GM18519 (cell line): ENCODE measurements around the gene DAAM2.

ENCODE experiments used
- ATAC-seq: cut with Tn5 transposase; IDR thresholded peaks from one replicate; pipeline ENCODE4 v1.9.1; 2021; ENCODE audit warnings: mild to moderate bottlenecking, moderate library complexity; ENCODE audit not compliant: unreplicated experiment, low FRiP score

DAAM2 gene

DNA sequence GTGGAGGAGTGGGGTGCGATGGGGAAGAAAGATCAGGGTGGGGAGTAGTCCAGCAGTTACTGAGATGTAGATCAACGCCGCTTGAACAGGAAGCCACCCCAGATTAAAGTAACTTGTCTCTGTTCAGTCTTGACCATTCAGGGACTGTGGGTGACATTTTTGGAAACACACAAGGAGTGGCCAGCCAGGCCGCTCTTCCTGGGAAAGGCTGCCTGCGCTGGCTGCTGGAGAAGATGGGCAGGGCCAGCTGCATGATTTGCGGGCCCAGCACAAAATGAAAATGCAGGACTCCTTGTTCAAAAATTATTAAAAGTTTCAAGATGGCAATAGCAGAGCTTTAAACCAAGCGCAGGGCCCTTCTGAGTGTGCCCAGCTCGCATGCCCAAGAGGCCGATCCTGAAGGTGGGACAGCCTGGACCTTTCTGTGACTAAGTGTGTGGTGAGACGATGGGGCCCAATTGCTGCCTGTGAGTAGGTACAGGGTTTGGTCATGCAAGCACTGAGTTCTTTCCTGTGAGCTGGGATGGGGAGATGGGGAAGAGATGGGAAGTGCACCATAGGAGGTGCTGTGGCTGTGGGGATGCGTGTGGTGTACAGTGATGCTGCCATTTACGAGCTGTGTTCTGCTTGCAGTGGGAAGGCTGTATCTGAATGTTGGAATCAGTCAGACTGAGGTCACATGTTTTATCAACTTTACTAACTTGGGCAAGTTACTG, 51.3 kb downstream of the DAAM2 start:
- no peak for ATAC-seq

DNA sequence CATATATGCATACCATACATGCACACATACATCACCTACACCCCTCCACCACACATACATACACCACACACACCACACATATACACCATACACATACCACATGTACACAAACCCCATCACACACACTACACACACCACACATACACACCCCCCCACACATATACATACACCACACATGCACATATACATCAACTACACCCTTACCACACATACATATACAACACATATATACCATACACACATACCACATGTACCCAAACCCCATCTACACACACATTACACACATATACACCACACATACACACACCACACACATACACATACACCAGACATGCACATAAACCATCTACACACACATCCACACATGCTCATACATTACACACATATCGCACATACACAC, 52.7 kb downstream of the DAAM2 start:
- no peak for ATAC-seq

DNA sequence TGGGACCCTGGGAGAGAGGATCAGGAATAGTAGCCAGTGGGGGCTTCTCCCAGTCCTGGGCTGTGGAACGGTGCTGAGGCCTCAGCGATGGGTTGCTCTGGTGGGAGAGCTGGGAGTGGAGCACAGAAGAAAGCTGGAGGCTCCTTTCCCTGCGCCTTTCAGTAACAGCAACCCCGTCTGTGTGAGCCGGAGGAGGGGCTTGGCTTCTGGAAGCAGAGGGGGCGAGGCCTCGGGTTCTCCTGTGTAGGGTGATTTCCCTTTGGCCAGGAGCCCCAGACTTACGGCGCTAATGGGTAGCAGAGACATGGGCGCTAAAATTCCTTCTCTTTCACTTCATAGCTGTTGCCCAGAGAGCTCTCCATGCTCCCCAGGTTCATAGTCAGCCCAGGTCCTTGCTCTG, 55.0 kb downstream of the DAAM2 start:
- no peak for ATAC-seq

DNA sequence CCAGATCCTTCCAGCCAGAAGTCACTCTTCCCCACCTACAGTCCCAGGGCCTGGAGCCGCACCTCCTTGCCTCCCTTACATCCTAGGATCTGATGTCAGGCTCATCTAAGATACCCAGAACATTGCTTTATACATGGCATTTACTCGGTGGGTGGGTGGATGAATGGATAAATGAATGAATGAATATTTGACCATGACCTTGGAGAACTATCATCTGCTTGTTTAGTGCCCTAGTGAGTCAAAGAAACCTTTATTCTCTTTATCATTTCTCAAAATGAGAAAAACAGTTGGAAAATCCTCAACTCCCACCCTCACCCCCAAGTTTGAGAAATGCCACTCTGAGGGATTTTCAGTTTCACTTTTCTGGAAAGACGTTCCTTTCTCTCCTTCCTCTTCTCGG, 56.0 kb downstream of the DAAM2 start:
- no peak for ATAC-seq

DNA sequence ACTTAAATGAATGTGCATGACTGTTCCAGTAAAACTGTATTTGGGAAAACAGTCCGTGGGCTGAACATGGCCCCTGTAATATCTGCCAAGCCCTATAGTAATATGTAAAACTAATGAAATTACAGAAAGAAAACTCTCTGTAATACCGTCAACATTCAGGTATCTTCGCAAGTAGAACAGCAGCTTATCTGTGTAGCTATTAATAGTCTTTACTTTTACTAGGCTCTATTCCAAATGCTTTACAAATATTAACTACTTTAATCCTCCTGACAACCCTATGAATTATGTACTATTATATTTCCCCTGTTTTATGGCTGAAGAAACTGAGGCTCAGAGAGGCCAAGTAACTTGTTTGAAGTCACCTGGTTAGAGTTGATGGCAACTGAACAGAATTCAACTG, 57.1 kb downstream of the DAAM2 start:
- no peak for ATAC-seq

DNA sequence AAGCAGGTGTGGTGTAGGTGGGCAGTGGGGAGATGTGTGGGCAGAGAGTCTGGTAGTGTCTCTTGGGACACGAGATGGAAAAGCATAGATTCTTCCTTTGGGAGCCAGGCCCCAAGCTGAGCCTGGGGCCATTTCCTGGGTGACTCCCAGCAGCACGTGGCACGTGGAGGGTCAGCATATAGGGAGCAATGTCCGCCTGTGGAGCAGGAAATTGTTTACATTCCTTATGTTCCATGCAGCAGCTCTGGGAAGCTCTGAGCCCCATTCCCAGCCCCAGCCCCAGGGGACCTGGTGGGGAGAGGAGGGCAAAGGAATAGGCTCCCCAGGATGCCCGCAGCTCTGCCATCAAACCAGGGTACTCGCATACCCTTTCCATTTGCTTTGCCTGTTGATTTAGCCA, 57.6 kb downstream of the DAAM2 start:
- no peak for ATAC-seq

DNA sequence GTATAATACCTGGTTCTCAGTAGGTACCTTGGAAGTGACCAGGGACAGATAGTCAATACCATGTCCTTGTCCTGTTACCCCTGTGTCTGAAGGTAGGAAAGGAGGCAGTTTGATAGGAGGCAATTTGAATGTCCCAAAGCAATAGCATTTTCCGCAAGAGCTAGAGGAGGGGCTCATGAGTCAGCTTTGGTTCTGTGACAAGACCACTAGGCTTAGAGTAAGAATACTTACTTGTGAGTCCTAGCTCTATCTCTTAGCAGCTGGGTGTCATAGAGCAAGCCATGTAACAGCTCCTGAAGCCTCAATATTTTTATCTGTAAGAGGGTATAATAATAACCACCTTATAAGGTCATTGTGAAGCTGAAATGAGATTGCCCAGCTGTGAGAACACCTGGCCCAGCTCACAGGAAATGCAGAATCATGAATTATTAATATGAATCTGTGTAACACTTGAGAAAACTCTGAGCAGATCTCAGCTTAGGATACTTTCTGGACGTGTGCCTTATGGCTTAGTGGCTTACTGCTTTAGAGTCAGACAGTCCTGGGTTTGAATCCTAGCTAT, 58.6 kb downstream of the DAAM2 start:
- ATAC-seq: no peak

DNA sequence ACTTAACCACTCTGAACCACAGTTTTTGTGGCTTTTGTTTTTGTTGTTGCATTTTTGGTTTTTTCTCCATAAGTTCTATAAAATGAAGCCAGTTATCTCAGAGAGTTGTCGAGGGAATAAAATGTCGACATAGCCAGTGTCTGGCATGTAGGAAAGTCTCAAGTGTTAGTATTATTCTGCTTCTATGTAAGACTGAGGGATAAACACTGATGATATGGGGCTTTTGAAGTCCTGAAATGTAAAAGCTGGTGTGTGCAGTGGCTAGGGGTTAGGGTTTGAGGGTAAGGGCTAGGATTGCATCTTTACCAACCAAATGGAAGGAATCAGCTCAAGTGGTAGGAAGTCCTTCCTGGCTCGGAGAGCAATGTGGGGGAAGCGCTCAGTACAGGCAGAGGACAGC, 59.2 kb downstream of the DAAM2 start:
- no peak for ATAC-seq

DNA sequence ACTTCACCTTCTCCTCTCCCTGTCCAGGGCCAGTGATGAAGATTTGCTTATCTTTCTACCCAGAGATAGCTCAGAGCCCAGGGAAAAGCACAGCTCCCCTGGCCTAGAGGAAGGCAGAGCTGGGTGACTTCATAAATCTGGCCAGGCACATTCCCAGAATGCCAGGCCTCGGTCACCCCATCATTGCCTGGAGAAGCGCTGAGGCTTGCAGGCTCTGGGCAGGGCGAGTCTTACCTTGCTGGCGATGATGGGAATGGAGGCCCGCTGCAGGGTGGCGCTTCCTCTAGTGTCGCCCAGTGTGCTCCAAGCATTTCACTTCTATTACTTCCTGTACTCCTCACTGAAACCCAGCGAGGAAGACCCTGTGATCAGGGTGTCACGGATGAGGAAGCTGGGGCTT, 60.1 kb downstream of the DAAM2 start:
- ATAC-seq: no peak

DNA sequence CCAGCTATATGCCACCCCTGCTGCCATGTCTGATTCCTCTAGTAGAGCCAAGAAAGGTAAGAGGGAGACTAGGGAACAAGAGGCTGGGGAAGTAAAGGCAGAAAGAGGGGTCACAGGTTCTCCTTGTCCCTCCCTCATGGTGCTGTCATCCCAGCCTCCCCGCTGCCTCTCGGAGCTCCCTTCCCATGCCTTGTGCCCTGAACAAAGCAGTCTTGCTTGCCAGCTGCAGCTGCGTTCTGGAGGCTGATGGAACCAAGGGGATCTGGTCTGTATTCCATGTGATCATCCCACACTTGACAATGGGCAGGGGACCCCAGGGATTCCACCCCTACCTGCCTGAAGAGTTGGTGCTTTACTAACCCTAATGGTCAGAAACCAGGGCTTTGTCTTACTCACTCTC, 61.4 kb downstream of the DAAM2 start:
- no peak for ATAC-seq

DNA sequence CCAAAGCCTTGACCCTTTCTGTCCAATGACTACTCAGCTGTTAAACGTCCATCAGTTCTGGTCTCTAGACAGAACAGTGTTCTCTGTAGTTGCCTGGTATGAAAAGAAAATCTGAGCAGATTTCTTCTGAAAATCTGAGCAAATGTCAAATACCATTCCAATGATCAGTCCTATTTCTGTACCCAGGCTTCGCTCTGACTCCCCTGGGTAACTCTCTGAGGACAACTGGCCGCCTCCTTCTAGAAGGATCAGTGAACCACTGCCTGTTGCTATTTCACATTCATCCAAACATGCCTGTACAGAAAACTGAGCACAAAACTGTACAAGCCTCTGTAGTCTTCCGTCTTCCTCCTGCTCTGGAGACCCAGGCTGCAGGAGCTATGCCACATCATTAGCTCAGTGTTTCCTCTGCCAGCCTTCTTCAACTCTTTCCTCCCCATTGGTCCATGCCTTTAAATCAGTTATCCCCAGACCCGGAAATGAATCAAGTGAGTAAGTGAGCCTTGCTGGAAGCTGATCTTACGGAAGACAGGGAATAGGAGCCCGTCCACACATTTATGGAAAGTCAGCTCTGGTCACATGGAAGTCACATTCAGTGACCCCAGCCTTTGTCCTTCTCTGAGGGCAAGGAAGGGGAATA, 63.3 kb downstream of the DAAM2 start:
- ATAC-seq: no peak

DNA sequence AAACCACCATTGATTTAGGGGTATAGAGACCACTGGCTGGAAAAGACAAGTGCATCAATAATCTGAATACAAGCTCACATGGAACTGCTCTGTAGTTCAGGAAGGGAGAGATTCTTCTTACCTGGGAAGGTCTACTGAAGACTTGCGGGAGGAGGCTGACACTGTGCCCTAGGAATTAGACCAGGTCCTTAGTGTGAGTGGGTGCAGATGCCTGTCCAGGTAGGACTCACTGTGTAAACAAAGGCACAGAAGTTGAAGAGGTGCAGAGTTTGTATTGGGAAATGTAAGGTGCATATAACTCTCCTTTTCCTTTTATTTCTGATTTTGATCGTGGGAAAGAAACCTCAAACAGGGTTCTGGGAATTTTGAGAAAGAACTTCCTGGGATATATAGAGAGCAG, 66.8 kb downstream of the DAAM2 start:
- no peak for ATAC-seq

DNA sequence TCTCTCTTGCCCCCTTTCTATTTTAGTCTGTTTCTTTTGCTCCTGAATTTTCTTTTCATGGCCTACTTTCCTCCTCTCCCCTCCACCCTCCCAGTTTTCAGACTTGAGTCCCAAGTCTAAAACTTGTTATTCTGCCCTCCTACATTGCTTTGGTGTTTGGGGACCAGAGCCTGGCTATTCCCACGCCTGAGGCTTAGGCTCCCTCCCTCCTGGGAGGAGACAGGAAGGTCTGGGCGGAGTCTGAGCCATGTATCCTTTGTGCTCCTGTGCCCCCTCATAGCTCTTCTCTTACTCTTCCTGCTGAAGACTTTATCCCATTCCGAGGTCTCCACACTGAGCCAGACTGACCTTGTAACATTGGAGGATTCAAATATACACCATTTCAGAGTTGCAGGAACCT, 69.5 kb downstream of the DAAM2 start:
- ATAC-seq: no peak

DNA sequence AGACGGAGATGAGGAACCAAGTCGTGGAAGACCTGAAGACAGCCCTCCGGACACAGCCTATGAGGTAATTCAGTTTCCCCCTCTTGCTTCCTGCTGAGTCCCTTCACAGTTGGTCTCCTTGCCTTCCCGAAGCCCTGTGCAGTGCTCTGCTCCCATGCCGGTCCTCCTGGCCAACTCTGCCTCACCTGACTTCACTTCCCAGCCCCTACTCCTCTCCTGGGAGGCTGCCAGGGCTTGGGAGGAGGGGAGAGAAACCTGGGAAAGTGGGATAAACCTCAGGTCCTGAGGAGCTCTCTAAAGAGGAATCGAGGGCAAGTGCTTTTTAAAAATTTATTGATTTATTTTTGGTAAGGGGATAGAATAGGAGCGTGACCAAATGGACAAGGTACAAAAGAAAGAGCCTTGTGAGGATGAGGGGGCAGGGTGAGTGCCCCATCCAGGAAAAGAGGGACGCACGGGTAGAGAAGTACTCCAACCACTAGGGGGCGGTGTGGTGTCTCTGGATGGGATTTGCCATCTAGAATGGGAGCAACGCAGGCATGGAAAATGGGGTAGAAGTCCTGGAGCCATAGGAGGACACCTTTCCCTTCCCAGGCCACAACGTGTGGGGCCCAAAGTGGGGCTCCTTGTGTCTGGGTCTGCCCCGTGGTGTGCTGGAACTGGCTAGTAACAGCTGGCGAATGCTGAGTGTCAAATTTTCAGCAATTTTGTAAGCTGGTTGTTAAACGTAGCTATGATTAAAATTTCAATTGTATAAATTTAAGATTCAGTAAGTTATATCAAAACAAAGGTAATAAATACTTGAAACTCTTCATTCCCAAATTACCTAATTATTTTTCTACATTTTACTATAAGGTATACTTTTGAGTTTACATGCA, 73.1 kb downstream of the DAAM2 start:
- ATAC-seq: no peak

DNA sequence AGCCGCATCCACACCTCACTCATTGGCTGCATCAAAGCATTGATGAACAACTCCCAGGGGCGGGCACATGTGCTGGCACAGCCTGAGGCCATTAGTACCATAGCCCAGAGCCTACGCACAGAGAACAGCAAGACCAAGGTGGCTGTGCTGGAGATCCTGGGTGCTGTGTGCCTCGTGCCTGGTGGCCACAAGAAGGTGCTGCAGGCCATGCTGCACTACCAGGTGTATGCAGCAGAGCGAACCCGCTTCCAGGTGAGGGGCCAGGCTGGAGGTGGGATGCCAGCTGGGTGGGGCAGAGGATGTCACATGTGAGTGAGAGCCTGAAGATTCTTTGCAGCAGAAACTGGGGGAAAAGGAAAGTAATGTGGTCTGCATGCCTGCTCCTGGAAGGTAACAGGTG, 75.4 kb downstream of the DAAM2 start:
- no peak for ATAC-seq

DNA sequence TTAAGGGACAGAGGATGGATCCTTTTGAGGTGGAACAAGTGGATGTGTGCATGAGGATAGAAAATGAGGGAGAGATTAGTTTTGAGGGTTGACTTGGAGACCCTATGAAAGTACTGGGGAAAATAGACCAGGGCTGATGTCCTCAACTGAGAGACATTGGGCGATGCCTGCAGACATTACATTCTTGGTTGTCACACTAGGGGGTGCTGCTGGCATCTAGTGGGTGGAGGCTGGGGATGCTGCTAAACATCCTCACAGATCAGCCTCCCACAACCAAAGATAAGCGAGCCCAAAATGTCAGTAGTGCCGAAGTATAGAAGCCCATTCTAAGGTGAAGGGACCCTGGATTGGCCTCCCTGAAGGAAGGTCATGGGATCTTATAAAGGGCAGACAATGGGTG, 78.8 kb downstream of the DAAM2 start:
- ATAC-seq: no peak

DNA sequence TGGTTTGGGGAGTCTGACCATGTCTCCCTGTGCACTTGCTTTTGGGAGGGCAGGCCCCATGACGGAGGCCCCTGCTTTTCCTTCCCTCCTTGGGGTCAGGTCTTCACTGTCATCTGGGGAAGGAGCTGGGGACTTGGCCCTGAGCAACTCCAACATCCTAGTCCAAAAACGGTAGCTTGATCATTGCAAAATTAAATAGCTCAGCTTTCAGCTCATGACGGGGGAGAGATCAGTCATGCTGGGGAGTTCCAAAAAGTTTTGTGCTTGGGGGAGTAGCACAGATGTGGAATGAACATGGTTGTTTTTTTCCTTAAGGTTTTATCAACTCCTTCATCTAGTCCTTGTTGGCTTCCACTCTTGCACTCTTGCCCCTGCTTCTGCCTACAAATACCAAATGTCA, 81.3 kb downstream of the DAAM2 start:
- no peak for ATAC-seq

DNA sequence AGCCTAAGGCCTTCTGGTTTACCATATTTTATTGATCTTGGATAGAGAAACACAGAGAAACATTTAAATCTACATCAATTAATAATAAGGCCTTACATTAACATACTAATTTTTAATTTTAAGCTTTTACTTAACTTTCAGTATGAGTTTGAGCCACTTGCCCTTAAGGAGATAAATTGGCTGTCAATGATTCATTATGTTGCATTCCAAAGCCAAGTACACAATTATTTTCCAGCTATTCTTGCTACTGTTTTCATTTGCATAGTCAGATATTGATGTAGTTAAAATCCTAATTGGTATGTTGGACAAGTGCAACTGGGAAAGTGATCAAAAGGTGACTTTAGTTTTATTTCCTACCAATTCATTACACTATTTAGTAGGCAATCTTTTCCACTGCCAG, 83.9 kb downstream of the DAAM2 start:
- ATAC-seq: no peak

DNA sequence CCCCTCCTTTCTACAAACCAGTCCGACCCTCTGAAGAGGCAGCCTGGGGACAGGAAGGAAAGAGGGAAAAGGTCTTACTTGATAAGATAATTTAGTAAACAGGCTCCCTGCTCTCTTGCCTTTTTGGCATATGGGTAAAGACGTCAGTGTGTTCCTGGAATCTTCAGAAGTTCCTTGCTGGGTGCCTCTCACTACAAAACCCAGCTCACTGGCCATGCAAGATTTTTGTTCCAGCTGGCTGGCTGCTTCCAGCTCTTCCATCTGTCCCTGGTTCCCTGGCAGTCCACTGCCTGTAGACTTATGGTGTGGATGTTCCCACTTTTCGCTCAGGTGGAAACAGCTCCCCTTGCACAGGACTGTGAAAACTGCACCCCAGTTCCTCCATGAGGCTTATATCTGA, 84.7 kb downstream of the DAAM2 start:
- no peak for ATAC-seq

DNA sequence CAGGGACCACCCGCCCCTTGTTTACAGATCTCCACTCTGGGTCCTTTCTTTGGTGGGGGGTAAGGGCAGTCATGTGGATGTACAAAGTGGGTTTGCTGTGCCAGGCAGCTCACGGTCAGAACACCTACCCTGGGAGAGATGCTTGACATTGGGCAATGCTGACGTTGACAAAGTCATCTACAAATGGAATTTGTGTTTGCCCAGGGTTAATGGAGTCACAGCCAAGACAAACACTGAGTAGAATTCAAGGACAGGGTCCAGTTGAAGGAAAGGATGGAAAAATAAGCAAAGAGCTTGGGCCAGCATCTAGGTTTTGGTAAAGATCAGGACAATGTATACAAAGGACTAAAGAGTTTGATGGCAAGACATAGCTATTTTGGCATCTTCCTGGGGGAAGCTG, 87.4 kb downstream of the DAAM2 start:
- no peak for ATAC-seq

DNA sequence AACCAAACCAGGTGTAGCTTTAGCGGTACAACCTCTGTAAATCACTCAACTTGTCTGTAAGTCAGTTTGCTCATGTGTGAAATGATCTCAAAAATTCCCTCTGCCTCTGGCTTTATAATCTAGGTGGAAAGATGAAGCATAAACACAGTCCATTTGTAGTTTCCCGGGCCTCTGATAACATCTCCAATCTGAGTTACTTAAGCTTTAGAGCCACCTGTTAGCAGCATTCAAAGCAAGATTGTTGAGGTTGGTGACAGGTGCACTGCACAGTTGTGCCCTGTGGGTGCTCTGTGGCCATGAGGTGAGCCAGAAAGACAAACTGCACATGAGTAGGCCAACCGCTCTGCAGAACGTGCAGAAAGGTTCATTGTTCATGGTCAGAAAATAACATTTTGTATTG, 88.4 kb downstream of the DAAM2 start:
- no peak for ATAC-seq
